HCEC 1CT (cell line): Measurements from ENCODE around the gene RFPL1.
"Not testable (repeated sequence)": the region's sequence is repeated elsewhere in the genome, so short reads cannot be mapped to it uniquely, and the experiment has no call there.

Experiments used
- DNase-seq: peaks from one replicate; pipeline ENCODE4 v3.0.0-alpha.2; 2017

RFPL1 gene

GRCh38 chr22:29479417-29480261, 41.3 kb downstream of the RFPL1 start, which contains the start of gene NEFH:
Gene NEFH, plus strand, starts transcription at chr22:29480218. Its CDS starts 45 bp downstream, at chr22:29480263.
- no peak for DNase-seq

- no peak for DNase-seq
Observed at GRCh38 chr22:29480262-29480511, 41.8 kb downstream of the RFPL1 start.

- DNase-seq: no peak
Observed at GRCh38 chr22:29480512-29481264, 42.3 kb downstream of the RFPL1 start.

- DNase-seq: no peak
Observed at GRCh38 chr22:29481265-29482000, 43.0 kb downstream of the RFPL1 start.

- DNase-seq: no peak
Observed at GRCh38 chr22:29482253-29482652, 43.9 kb downstream of the RFPL1 start.

GRCh38 chr22:29482726-29483125, 44.3 kb downstream of the RFPL1 start:
- DNase-seq: no peak

- no peak for DNase-seq
Observed at GRCh38 chr22:29483254-29483653, 44.9 kb downstream of the RFPL1 start.

GRCh38 chr22:29484642-29485041, 46.3 kb downstream of the RFPL1 start:
- DNase-seq: no peak

GRCh38 chr22:29485448-29485847, 47.1 kb downstream of the RFPL1 start:
- no peak for DNase-seq

- DNase-seq: no peak
Observed at GRCh38 chr22:29487426-29487986, 49.1 kb downstream of the RFPL1 start.

GRCh38 chr22:29489127-29489780, 50.9 kb downstream of the RFPL1 start:
- not testable (repeated sequence) for DNase-seq

GRCh38 chr22:29491012-29491411, 52.6 kb downstream of the RFPL1 start:
- DNase-seq: no peak
